Amniotic stem cell (primary cell): Measurements from ENCODE around the gene IL22RA1.
A peak's percentile ranks its signal among the peaks of the same experiment; 100 is the strongest.

Experiments
- DNase-seq: peaks from one replicate; lab custom pipeline; 2025; lab: John Stamatoyannopoulos, UW

The IL22RA1 gene

GRCh38 chr1:24097663-24098062 lies 45.3 kb downstream of the IL22RA1 start:
- no peak for DNase-seq

- no peak for DNase-seq
Observed at GRCh38 chr1:24096739-24097103, 46.2 kb downstream of the IL22RA1 start.

- no peak for DNase-seq
Observed at GRCh38 chr1:24096009-24096738, 46.8 kb downstream of the IL22RA1 start.

- no peak for DNase-seq
Observed at GRCh38 chr1:24095140-24095859, 47.6 kb downstream of the IL22RA1 start.

- no peak for DNase-seq
Observed at GRCh38 chr1:24094554-24094953, 48.4 kb downstream of the IL22RA1 start.

GRCh38 chr1:24093732-24094131 lies 49.2 kb downstream of the IL22RA1 start:
- no peak for DNase-seq

- no peak for DNase-seq
Observed at GRCh38 chr1:24092979-24093378, 50.0 kb downstream of the IL22RA1 start.

- no peak for DNase-seq
Observed at GRCh38 chr1:24091971-24092482, 50.9 kb downstream of the IL22RA1 start.

GRCh38 chr1:24090736-24091135 lies 52.2 kb downstream of the IL22RA1 start:
- DNase-seq: no peak

GRCh38 chr1:24089743-24090555 lies 53.0 kb downstream of the IL22RA1 start:
- DNase-seq: no peak

GRCh38 chr1:24089027-24089742 lies 53.8 kb downstream of the IL22RA1 start:
- no peak for DNase-seq

GRCh38 chr1:24086466-24086865 lies 56.5 kb downstream of the IL22RA1 start:
- no peak for DNase-seq

GRCh38 chr1:24085546-24085945 lies 57.4 kb downstream of the IL22RA1 start:
- peak; percentile 9 for DNase-seq

GRCh38 chr1:24085007-24085406 lies 57.9 kb downstream of the IL22RA1 start:
- no peak for DNase-seq

GRCh38 chr1:24084050-24084449 lies 58.9 kb downstream of the IL22RA1 start:
- DNase-seq: no peak

- no peak for DNase-seq
Observed at GRCh38 chr1:24082372-24082771, 60.6 kb downstream of the IL22RA1 start.

- DNase-seq: no peak
Observed at GRCh38 chr1:24081190-24081589, 61.8 kb downstream of the IL22RA1 start.

- DNase-seq: no peak
Observed at GRCh38 chr1:24080131-24080530, 62.8 kb downstream of the IL22RA1 start.

- DNase-seq: no peak
Observed at GRCh38 chr1:24077278-24077978, 65.5 kb downstream of the IL22RA1 start.

GRCh38 chr1:24075946-24076345 lies 67.0 kb downstream of the IL22RA1 start:
- DNase-seq: no peak

- DNase-seq: no peak
Observed at GRCh38 chr1:24075590-24075854, 67.4 kb downstream of the IL22RA1 start.
